ENCODE results near the gene SGTA.

The SGTA gene

GRCh38 chr19:2824129-2824528, 41.1 kb upstream of the SGTA start:
- Histone ChIP-seq H3K36me3 (ENCODE audit: low read length) (no peaks in the 10 kb centered on the region), H3K27ac (ENCODE audit: low read depth, low read length) (no peak overlapping the region), H3K27me3 (ENCODE audit: low read length) (no peaks in the 10 kb centered on the region), H3F3A (ENCODE audit: insufficient read depth) (no peaks in the 10 kb centered on the region), H3K9me2 (replicated peaks; ENCODE audit: insufficient read depth, low read length) (no peaks in the 10 kb centered on the region), H3K4me2 (ENCODE audit: low read depth, low read length, poor library complexity, severe bottlenecking) (no peak overlapping the region), H4K20me1 (ENCODE audit: low read depth, low read length) (no peaks in the 10 kb centered on the region), H3K9me3 (ENCODE audit: insufficient read depth, low read length) (no peaks in the 10 kb centered on the region), H3K4me3 (ENCODE audit: insufficient read depth, low read length, poor library complexity, severe bottlenecking) (no peak overlapping the region), H3K9ac (ENCODE audit: low read length) (no peak overlapping the region), H3K79me2 (ENCODE audit: insufficient read depth, low read length) (no peaks in the 10 kb centered on the region), H2AFZ (ENCODE audit: low read depth, low read length, severe bottlenecking) (no peak overlapping the region)
- no peak for TF ChIP-seq CTCF (IDR thresholded peaks at IDR 0.05; ENCODE audit: insufficient read depth, low read length, poor library complexity, severe bottlenecking)
- TF ChIP-seq EZH2phosphoT487 (conservative IDR thresholded peaks at IDR 0.05; ENCODE audit: low read length) = no peak

GRCh38 chr19:2823646-2824045, 40.6 kb upstream of the SGTA start:
- Histone ChIP-seq H3K9me3 (ENCODE audit: insufficient read depth, low read length) (no peaks in the 10 kb centered on the region), H3K4me3 (ENCODE audit: insufficient read depth, low read length, poor library complexity, severe bottlenecking) (no peak overlapping the region), H3K9me2 (replicated peaks; ENCODE audit: insufficient read depth, low read length) (no peaks in the 10 kb centered on the region), H3K27me3 (ENCODE audit: low read length) (no peaks in the 10 kb centered on the region), H3K27ac (ENCODE audit: low read depth, low read length) (no peak overlapping the region), H2AFZ (ENCODE audit: low read depth, low read length, severe bottlenecking) (no peak overlapping the region), H3K79me2 (ENCODE audit: insufficient read depth, low read length) (no peaks in the 10 kb centered on the region), H3K9ac (ENCODE audit: low read length) (no peak overlapping the region), H3K4me2 (ENCODE audit: low read depth, low read length, poor library complexity, severe bottlenecking) (no peak overlapping the region), H3K36me3 (ENCODE audit: low read length) (no peaks in the 10 kb centered on the region), H4K20me1 (ENCODE audit: low read depth, low read length) (no peaks in the 10 kb centered on the region), H3F3A (ENCODE audit: insufficient read depth) (no peaks in the 10 kb centered on the region)
- no peak for TF ChIP-seq CTCF (IDR thresholded peaks at IDR 0.05; ENCODE audit: insufficient read depth, low read length, poor library complexity, severe bottlenecking)

GRCh38 chr19:2822846-2823245, 39.8 kb upstream of the SGTA start:
- H3F3A ChIP-seq (ENCODE audit: insufficient read depth) = no peaks in the 10 kb centered on the region
- no peaks in the 10 kb centered on the region for H3K79me2 ChIP-seq (ENCODE audit: insufficient read depth, low read length)
- H3K4me2 ChIP-seq (ENCODE audit: low read depth, low read length, poor library complexity, severe bottlenecking) = no peak overlapping the region
- no peaks in the 10 kb centered on the region for H4K20me1 ChIP-seq (ENCODE audit: low read depth, low read length)
- H3K27ac ChIP-seq (ENCODE audit: low read depth, low read length) = no peak overlapping the region
- no peak overlapping the region for H2AFZ ChIP-seq (ENCODE audit: low read depth, low read length, severe bottlenecking)
- no peaks in the 10 kb centered on the region for H3K9me3 ChIP-seq (ENCODE audit: insufficient read depth, low read length)
- no peak for TF ChIP-seq CTCF (IDR thresholded peaks at IDR 0.05; ENCODE audit: insufficient read depth, low read length, poor library complexity, severe bottlenecking)
- TF ChIP-seq EZH2phosphoT487 (conservative IDR thresholded peaks at IDR 0.05; ENCODE audit: low read length) = no peak
- H3K36me3 ChIP-seq (ENCODE audit: low read length) = no peaks in the 10 kb centered on the region
- no peak overlapping the region for H3K9ac ChIP-seq (ENCODE audit: low read length)
- H3K9me2 ChIP-seq (replicated peaks; ENCODE audit: insufficient read depth, low read length) = no peaks in the 10 kb centered on the region
- no peaks in the 10 kb centered on the region for H3K27me3 ChIP-seq (ENCODE audit: low read length)
- no peak overlapping the region for H3K4me3 ChIP-seq (ENCODE audit: insufficient read depth, low read length, poor library complexity, severe bottlenecking)

Measured in SU-DHL-6 (cell line).